GM21423 (cell line): ENCODE measurements around the gene MED12L.
"Not testable (repeated sequence)": the region's sequence is repeated elsewhere in the genome, so short reads cannot be mapped to it uniquely, and the experiment has no call there.

ENCODE experiments used
- ATAC-seq: cut with Tn5 transposase; IDR thresholded peaks from one replicate; pipeline ENCODE4 v1.9.1; 2021; ENCODE audit warnings: mild to moderate bottlenecking, moderate library complexity; ENCODE audit not compliant: unreplicated experiment

Gene MED12L

DNA sequence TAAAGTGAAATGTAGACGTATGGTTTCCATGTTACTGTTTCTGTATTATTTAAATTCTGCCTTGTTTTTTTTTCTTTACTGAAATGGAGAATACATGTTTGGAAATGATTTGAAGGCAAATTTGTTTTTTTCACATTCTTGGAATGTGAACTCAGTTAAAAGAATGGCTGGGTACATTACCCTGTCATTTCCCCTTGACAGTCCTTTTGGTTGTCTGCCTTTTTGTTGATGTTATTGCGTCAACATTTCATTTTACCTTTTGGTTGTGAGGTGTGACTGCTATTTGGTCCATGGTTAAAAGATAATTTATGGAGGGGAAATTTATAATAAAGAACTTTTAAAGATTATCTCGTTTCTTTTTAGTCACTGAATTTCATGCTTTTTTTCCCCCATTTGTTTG, 120.7 kb downstream of the MED12L start:
- no peak for ATAC-seq

GRCh38 chr3:151209654-151210053, 124.2 kb downstream of the MED12L start:
- no peak for ATAC-seq

DNA sequence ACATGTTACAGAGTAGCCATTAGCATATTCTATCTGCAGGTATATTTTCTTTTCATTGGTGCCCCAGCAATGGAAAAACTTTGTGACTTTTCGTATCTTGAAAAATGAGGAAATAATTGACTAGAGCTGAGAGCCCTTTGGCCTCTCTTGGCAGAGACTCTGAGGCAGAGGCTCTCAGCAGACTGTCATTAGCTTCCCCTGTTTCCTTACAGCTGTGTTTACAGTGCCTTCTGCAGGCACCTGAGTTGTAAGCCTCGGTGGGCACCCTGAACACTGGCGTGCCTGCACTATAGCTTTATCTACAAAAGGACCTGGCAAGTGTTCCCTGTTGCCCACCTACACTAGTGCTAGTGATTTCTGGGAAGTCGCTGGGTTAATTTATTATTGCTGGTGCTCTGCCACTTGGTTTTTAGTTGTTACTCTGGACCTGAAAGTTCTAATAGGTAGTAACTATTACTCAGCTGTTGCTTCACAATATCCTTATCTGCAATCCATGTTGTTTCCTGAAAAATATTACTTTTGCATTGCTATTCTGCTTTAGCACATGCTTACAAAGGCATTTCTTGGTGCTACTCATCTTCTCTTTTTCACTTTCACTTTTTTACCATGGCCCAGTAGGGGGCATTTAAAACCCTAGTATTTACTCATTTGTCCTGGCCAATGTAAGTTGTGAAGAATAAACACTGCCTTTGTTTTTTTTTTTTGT, 125.4 kb downstream of the MED12L start:
- peak; percentile 85 for ATAC-seq

DNA sequence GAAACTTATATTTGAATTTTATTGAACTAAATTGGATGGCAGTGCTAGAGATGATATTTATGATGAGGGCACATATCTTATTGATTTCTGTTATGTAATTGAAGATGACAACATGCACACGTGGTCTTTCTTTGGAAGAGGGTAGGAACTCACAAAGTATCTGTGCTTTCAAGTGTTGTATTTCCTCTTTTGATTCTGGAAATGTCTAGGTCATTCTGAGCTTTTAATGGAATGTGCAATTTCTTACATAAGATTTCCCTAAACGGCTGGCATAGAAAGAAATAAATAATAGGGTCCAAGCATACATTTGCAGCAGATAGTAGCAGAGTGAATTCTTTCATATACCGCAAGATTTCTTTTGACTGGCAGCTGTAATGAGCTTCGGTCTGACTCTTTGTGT, 127.7 kb downstream of the MED12L start:
- no peak for ATAC-seq

DNA sequence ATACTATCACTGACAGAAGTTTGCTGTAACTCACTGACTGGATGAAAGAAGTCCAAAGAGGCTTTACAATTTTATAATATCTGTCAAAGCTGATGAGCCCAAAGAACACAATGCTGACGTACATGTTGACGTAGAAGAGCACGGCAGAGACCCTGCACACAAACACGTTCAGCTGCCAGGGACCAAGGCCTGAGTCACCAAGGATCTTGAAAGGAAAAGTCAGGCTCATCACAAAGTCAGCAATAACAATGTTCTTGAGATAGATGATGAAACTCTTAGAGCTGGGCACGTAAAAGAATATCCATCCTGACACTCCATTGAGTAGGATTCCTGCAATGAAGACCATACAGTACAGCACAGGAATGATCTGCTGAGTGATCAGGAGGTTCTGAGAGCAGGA, 128.4 kb downstream of the MED12L start:
- no peak for ATAC-seq

- ATAC-seq: no peak
Observed at GRCh38 chr3:151214459-151214858, 129.0 kb downstream of the MED12L start.

GRCh38 chr3:151216641-151217607, 131.5 kb downstream of the MED12L start:
- ATAC-seq: no peak

DNA sequence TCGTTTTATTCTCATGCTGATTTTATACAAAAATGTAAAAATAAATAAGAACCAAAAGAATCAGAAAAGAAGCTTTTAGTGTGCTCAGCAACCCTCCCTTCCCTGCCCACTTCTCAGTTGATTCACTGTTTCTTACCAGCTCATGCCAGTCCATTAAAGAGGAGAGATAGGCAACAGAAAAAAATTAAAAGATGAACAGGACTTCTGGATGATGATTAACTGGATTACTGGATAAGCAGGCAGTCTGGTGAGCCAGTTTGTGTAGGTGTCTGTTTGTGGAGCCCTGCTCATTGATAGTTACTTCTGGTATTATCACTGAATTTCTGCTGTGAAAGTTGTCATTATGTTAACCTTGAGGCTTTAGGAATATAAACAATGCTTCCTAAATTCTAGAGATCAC, 132.7 kb downstream of the MED12L start:
- no peak for ATAC-seq

GRCh38 chr3:151219056-151219455, 133.6 kb downstream of the MED12L start:
- no peak for ATAC-seq

GRCh38 chr3:151224268-151224866, 138.9 kb downstream of the MED12L start:
- no peak for ATAC-seq

- ATAC-seq: no peak
Observed at GRCh38 chr3:151225040-151225975, 139.8 kb downstream of the MED12L start.

DNA sequence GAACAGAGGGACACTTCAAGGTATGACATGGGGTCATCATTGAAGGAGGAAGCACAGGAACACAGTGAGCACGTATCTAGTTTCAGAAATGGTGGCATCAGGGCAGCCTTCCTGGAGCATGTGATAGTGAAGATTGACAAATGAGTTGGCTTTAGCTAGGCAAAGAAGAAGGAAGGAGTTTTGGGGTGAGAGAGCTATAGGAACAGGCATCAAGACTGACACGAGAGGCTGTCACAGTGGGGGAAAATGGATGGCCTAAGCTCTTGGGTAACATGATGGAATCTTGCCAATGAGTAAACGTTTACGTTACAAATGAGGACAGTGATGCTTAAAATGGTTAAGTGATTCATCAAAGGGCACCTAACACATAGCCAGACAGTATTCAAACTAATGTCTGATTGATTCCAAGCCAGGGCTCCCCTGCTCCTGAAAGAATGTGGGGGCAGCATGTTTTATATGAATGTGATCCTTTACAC, 140.7 kb downstream of the MED12L start:
- no peak for ATAC-seq

DNA sequence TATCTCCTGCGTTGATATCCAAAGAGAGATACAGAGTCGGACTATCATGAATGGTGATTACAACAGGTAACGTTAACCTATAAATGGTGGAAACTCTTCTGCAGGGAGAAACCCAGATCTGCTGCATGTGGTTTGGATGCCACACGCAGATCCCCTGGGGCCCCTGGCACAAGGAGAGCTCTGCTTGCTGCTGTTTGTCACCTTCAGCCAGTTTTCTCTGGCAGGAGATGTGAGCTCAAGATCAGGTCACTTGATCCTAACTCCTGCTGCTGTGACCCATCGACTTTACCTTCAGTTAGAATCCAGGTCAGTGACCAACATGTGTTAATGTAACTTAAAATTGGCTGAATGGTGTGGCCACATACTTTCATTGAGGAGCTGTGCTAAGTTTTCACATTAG, 141.4 kb downstream of the MED12L start:
- no peak for ATAC-seq

DNA sequence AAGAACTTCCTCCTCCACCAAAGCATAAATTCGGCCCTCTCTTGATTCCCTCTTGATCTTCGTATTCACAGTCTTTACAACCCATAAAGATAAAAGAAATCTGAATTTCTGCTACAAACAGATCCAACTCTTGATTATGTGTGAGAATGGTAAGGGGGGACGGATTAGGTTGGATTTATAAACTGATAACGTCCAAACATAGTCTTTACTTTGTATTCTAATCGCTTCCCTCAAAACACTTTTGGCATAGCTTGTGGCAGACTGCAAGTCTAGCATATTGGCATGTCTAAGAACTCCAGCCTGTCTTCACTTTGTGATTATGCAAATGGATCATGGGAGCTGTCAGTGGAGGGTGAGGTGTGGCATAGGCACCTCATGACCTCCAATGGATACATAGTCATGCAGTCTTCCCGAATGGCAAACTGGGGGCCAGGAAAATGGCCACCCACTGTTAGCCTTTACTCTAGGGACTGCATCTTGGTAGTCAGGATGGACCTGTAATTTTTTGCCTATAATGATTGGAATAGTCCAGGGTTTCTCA, 141.9 kb downstream of the MED12L start:
- peak; percentile 27 for ATAC-seq

DNA sequence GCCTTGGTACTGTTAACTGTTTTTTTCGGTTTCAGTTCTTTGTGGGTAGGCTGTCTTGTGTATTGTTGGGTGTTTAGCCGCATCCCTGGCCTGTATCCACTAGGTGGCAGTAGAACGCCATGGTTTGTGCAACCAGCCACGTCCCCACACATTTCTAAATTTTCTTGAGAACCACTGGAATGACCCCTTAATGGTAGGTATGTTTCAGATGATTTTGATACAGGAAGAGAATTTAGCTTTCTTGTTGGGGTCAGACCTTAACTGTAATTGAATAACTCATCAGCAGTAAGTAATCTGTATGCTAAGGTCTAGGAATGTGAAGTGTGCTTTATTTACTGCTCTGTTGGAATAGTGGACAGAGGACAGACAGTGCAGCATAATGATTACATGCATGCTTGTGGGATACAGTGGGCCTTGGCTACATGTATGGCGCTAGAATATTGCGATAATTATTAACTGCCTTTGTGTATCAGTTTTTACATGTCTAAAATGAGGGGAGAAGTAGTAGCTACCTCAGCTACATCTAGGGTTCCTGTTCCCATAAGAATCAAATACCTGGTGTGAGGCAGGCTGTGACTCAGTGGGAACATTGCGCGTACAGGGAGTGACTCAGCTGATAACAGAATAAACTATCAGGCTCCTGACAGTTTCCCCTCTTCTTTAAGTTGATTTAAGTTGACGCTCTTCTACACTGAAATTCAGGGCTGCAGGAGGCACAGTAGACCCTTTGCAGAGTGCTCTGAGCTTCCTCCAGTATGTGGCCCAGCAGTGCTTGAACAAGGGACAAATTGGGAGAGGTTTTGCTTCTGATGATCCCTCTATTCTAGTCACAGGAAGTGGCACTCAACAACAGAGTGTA, 142.6 kb downstream of the MED12L start:
- peak; percentile 81 for ATAC-seq

DNA sequence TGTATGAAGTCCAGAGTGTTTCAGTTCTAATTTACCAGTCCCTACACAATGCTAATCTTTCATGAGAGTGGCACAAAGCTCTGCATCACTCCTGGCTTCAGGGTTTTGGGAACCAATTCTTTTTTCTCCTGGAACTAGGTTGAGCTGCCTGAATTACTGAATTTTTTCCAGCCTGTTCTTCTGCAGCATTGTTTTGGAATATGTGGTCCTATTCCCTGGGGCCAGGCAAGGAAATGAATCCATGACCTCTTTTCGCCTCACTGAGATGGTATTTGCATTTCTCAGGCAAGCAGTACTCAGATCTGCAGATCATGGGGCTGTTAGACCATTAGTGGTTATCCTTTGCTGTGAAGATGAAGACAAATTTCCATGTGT, 143.2 kb downstream of the MED12L start:
- ATAC-seq: peak; percentile 30

DNA sequence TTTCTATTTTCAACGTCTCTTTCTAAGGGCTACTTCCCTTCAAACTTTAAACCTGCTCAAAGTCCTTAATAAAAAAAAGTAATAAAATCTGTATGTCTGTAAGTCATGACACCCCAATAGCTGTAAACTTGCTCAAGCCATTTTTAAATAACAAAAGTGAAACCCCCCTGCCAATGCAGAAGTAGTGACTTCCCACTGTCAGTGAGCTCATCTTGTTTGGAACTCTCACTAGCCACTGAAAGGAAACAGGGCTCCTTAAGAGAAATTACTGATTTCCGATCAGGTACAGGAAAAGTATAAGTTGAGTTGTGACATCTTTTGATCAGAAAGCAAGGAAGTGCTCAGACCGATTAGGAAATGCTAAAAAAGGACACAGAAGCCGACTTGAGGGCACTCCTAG, 145.2 kb downstream of the MED12L start:
- ATAC-seq: peak; percentile 41

DNA sequence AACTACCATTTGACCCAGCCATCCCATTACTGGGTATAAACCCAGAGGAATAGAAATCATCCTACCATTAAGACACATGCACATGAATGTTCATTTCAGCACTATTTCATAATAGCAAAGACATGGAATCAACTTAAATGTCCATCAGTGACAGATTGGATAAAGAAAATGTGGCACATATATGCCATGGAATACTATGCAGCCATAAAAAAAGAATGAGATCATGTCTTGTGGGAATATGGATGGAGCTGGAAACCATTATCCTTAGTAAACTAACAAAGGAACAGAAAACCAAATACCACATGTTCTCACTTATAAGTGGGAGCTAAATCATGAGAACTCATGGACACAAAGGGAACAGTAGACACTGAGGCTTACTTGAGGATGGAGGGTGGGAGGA, 146.9 kb downstream of the MED12L start:
- ATAC-seq: not testable (repeated sequence)

DNA sequence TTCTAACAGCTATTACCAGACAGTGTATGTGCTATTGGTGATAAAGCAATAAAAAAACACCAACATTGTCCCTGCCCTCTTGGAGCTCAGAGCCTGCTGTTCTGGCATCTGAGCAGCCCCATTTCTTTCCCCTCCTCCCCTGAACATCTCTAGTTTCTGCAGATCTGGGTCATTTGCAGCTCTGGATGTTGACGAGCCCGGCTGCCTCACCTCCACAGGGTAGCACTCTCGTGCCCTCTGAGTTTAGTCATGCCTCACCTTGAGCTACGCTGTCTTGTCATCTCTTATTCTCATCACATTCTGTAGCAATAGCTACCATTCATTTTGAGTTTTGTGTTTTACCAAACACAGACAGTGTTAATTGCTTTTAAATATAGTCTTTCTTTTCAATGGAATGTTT, 147.5 kb downstream of the MED12L start:
- no peak for ATAC-seq
